ENCODE measurements around the gene SULT6B1.
"Not testable (repeated sequence)": the region's sequence is repeated elsewhere in the genome, so short reads cannot be mapped to it uniquely, and the experiment has no call there.

Gene SULT6B1

GRCh38 chr2:37195862-37196319 is 7.4 kb upstream of the SULT6B1 start:
- not testable (repeated sequence) for DNase-seq

DNA sequence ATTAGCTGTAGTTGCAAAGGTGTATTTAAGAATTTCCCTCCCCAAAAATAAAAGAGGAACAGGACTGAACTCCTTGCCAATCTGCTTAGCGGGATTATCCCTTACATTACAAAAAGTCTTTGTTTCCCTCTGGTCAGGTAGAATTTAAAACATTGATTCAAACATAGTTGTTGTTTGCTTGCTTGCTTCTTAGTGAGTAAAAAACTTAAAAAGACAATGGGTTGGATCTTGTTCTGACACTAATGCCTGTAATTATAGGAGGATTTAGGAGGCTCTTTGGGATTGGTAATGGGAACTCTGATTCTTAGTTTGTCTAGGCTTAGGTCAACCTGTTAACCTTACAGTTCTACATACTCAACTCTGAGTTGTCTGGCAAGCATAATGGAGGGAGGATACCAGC is 4.1 kb upstream of the SULT6B1 start:
- DNase-seq, result no peak

- no peak for DNase-seq
Measured at GRCh38 chr2:37191747-37192146, 3.3 kb upstream of the SULT6B1 start.

- no peak for DNase-seq
Measured at GRCh38 chr2:37191253-37191652, 2.8 kb upstream of the SULT6B1 start.

DNA sequence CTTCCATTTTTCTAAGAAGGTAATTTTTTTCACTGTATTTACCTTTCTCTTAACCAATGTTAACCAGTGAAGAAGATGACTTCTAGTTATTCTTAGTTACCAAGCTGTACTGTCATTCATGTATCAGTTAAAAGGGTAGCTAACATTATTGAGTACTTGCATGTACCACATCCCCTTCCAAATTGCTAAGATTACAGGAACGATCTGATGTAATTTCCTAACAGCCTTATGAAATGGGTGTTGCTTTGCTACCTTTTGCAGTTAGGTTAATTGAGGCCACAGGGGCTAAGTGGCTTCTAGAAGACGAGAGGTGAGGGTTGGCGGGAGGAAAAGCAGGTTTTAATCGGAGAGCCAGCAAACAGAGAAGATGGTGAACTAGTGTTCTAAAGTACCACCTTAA is 1.8 kb upstream of the SULT6B1 start:
- DNase-seq, result no peak

- no peak for DNase-seq
Measured at GRCh38 chr2:37189452-37190153, 1.1 kb upstream of the SULT6B1 start.

GRCh38 chr2:37181726-37182684 is 6.5 kb downstream of the SULT6B1 start:
- no peak for DNase-seq

GRCh38 chr2:37180640-37181039 is 7.8 kb downstream of the SULT6B1 start:
- DNase-seq, result no peak

DNA sequence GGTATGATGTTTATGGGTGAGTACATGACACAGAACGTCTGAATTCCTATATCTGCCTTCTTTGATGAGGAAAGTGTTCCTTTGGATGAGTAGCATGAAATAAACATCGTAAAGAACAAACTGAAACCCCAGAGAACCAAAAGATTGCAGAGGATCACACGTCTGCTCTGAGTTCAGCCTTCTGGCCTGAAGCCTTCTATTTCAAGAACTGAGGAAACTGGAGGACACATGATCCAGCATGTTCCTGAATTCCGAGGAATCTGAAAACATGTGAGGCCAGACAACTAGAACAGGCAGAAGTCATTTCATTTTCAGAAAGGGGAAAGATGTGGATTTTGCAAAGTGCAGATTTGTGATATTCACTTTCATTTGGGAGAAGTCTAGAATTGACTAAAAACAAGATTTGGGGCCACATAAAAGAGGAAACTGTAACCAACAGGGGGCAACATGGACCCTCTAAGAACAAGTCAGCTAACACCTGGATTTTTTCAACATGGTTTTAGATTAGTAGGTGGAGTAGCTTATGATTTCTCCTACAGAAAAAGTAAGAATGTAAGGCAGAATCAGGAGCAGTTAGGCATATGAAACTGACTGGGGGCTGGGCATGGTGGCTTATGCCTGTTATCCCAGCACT is 8.3 kb downstream of the SULT6B1 start:
- no peak for DNase-seq

DNA sequence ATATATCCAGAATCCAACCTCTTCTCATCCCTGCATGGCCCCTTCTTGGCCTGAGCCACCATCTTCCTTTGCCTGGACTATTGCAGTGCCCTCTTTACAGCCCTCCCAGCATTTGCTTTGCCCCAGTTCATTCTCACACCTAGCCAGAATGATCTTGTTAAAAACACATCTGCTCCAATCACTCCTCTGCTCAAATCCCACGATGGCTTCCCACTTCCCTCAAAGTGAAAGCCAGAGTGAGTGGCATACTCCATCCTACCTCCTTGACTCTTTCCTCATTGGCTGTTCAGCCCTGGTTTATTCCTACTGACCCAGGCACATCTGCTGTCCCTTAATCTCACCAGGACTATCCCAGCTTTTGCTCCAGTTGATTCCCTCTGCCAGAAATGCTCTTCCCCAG is 14.7 kb downstream of the SULT6B1 start:
- no peak for DNase-seq

DNA sequence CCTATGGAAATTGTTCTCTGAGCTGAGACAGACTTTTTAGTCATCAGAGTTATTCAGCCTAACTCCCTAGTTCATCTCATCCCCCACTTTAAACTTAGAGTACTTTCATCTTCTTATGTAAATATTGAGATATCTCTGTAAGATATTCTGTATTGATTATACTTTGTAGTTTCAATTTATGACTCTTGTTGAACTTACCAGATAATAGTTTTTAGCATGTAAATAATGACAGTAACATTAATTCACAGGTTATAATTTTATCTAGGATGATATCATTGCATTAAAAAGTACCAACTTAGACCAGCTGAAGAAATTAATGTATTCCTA is 16.9 kb downstream of the SULT6B1 start:
- no peak for DNase-seq

DNA sequence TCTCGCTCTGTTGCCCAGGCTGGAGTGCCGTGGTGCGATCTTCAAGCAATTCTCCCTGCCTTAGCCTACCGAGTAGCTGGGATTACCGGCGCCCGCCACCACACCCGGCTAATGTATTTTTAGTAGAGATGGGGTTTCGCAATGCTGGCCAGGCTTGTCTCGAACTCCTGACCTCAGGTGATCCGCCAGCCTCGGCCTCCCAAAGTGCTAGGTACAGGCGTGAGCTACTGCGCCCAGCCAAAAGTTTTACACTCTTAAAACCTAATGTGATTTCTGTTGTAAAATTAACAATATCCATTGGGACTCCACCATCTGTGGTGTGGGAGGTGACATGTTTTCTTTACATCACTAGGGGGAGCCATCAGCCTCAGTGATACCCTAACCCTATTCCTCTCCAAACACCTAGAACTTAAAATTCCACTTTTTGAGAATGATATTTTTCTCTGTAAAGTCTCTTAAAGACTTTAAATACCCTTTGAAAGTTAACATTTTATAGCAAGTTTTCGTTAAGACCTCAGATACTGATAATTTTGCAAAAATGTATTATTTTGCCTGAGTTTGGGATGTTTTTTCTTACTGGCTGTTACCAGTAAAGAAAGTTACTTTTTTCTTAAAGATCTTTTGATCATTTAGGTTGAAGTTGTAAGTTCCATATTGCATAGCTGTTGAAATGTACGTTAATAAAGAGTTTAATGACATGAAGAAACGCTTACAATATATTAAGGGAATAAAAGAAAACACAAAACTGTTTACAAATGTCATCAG is 20.1 kb downstream of the SULT6B1 start:
- DNase-seq, result no peak

- no peak for DNase-seq
Measured at GRCh38 chr2:37167636-37168180, 20.8 kb downstream of the SULT6B1 start.

- no peak for DNase-seq
Measured at GRCh38 chr2:37164757-37165156, 23.7 kb downstream of the SULT6B1 start.

DNA sequence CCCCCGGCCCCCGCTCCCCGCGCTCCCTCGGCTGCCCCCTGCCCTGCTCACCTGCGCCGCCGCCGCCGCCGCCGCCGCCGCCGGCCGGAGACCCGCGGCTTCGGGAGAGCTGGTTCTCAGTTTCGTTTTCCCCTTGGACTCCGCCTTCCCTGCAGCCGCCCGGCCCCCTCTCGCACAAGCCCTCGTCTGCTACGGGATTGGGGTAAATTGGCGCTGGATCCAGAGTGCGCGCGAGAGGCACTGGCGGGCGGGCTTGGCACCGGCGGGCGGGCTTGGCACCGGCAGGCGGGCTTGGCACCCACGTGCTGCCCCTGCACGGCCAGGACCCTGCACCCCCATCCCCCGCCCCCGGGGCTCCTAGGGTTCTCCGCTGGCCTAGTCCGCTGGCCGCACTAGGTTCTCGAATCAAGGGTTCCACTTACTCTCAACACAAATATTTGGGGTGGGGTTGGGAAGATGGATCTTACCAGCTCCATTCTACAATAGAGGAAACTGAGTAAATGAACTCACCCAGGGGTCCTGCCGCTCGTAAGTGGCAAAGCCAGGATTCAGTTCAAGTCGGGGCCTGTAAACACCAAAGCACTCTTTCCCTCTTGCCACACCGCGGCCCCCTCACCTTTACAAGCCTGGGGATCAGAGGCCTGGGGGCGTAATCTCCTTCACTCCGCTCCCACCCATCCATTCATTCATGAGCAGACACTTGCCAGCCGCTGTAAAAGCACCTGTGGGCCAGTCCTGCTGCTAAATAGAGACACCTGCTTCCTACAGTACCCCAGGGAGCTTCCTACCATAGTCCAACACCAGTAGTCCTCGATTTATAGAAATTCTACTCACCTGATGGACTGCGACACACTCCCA is 31.4 kb downstream of the SULT6B1 start, which contains the start of gene EIF2AK2:
Gene EIF2AK2 (minus strand): TSS at position 124 of the 858 bp plus-strand sequence. CDS start 9,174 bp downstream, outside the sequence.
- DNase-seq, result peak; percentile 84

DNA sequence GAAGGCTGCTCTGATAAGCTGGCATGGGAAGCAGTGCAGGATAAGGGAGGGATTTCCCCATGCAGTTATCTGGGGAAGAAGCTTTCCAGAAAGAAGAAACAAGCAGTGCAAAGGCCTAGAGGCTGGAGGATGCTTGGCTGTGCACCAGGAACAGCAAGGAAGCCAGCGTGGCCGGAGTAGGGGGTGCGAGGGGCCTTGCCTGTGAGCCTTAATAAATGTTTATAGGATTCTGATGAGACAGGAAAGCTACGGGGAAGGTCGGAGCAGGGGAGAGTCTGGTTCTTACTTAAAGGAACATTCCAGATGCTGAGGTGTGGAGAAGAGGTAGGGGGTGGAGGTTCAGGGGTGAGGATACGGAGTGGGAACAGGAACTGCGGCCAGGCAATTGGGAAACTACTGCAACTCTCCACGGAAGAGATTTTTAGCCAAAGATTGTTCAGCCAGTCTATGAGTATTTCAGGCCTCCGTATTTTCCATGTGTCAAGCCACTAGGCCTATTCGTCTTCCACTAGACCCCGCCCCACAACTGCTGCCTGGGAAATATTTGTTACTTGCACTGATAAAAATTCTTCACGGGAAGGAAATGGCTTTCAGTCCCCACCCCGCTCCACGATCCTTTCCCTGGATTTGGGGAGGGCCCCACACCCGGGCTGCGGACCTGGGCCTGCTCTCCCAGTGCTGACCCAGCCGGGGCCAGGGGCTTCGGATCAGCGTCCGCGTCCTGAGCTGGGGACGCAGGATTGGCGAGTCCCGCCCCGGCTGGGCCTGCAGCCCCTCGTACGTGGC is 32.2 kb downstream of the SULT6B1 start:
- DNase-seq, result peak; percentile 35

GRCh38 chr2:37154785-37155184 is 33.7 kb downstream of the SULT6B1 start:
- no peak for DNase-seq

GRCh38 chr2:37153224-37153623 is 35.2 kb downstream of the SULT6B1 start:
- no peak for DNase-seq

DNA sequence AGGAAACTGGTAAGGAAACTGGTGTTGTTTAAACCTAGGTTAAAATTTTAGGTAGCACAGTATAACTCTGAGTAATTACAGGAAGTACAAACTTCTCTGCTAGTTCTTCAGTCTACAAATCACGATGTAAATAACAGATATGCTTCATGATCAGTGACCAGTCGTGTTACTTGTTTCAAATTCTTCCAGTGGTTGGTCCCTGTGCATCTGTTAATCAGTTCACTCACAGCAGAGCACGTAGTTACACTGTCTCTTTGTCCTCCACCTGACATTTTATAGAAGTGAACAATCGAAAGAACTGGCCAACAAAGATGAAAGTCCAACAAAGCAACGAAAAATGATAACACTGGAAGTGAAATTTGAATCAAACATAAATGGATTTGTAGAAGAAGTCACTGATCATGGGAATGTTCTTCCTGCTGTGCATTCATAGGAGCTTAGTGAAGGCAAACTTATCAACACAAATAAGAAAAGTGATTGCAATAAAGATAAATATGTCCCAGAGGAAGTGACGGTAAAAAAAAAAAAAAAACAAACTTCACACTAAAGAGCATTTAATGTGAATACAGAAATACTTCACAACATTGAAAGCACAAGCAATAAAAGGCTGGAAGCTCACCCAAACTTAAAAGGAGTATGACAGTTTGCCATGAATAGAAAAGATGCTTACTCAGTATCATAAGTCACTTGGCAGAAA is 38.7 kb downstream of the SULT6B1 start:
- DNase-seq, result no peak

- DNase-seq, result no peak
Measured at GRCh38 chr2:37148325-37148724, 40.1 kb downstream of the SULT6B1 start.

All from NCI-H774 (cell line).